ENCODE data around the gene OR2T27. TPM values are rescaled to one million over a fixed set of nuclear protein-coding genes. Genes with fewer than 3 reads are reported as not detected.

The OR2T27 gene
- total RNA-seq, 1 experiment from 2014 or later: not detected

- ChIA-PET CTCF (no interaction called here), RAD21 (ENCODE audit: low non-redundant PET in 1 of 2, low total read pairs in 2 of 2, uncharacterized antibody in 2 of 2, unreplicated experiment in 2 of 2) (no interaction called here), POLR2A (no interaction called here)
- TF ChIP-seq CTCF (IDR thresholded peaks at IDR 0.05 in 2 of 3, conservative IDR thresholded peaks at IDR 0.05 in 1 of 3; ENCODE audit: borderline replicate concordance in 1 of 3, insufficient read depth in 1 of 3, low read depth in 2 of 3, low read length in 2 of 3) (peak; percentile 38 to 59 (median 52); a peak in 5 of 6 replicates), RAD21 (IDR thresholded peaks at IDR 0.05; ENCODE audit: low read depth) (peak; percentile 67), ZBTB33 (IDR thresholded peaks at IDR 0.05; ENCODE audit: extremely low read depth, insufficient replicate concordance, low read length) (no peak)
- Histone ChIP-seq H3K9me3 (ENCODE audit: control insufficient read depth in 1 of 2, insufficient read depth in 1 of 2, low read depth in 1 of 2, low read length in 2 of 2) (no peaks in the 10 kb centered on the region), H3K4me1 (ENCODE audit: control insufficient read depth in 1 of 2, insufficient read depth in 2 of 2, low read length in 2 of 2) (no peaks in the 10 kb centered on the region), H3K4me3 (replicated peaks in 1 of 2; ENCODE audit: low read depth in 1 of 2, low read length in 2 of 2) (no peak overlapping the region), H3K9me2 (ENCODE audit: insufficient read depth) (no peaks in the 10 kb centered on the region), H3K36me3 (ENCODE audit: control insufficient read depth in 1 of 2, insufficient read depth in 2 of 2, low read length in 2 of 2) (no peaks in the 10 kb centered on the region), H3K27me3 (ENCODE audit: insufficient read depth, low read length) (no peaks in the 10 kb centered on the region), H3K79me2 (ENCODE audit: insufficient read depth, low read length) (no peaks in the 10 kb centered on the region), H4K20me1 (ENCODE audit: insufficient read depth) (no peaks in the 10 kb centered on the region), H3K9ac (ENCODE audit: low read length) (no peak overlapping the region), H3K27ac (ENCODE audit: low read depth, low read length) (no peak overlapping the region), H3K4me2 (ENCODE audit: low read length) (no peak overlapping the region), H2AFZ (ENCODE audit: low read depth, low read length, poor library complexity, severe bottlenecking) (no peak overlapping the region)
- intact Hi-C loops (cut with micrococcal nuclease): loop anchor here (1.0 to 5.0 kb wide), 2 partner anchors 65 to 185 kb away; no protein-coding TSS in a partner anchor
- BruUV-seq (replicated peaks): no TSS peak
- ATAC-seq (peak; percentile 79), DNase-seq (ENCODE audit: low read depth, low spot score) (peak; percentile 6)
Measured at GRCh38 chr1:248622570-248623001, 32.7 kb downstream of the OR2T27 start.

- ChIA-PET RAD21 (ENCODE audit: low non-redundant PET in 1 of 2, low total read pairs in 2 of 2, uncharacterized antibody in 2 of 2, unreplicated experiment in 2 of 2) (no interaction called here), CTCF (no interaction called here), POLR2A (no interaction called here)
- no TSS peak for BruUV-seq (replicated peaks)
- Histone ChIP-seq H3K79me2 (ENCODE audit: insufficient read depth, low read length) (no peaks in the 10 kb centered on the region), H4K20me1 (ENCODE audit: insufficient read depth) (no peaks in the 10 kb centered on the region), H3K27ac (ENCODE audit: low read depth, low read length) (no peak overlapping the region), H2AFZ (ENCODE audit: low read depth, low read length, poor library complexity, severe bottlenecking) (no peak overlapping the region), H3K4me2 (ENCODE audit: low read length) (no peak overlapping the region), H3K27me3 (ENCODE audit: insufficient read depth, low read length) (no peaks in the 10 kb centered on the region), H3K4me1 (ENCODE audit: control insufficient read depth in 1 of 2, insufficient read depth in 2 of 2, low read length in 2 of 2) (no peaks in the 10 kb centered on the region), H3K9ac (ENCODE audit: low read length) (no peak overlapping the region), H3K4me3 (replicated peaks in 1 of 2; ENCODE audit: low read depth in 1 of 2, low read length in 2 of 2) (no peak overlapping the region), H3K9me2 (ENCODE audit: insufficient read depth) (no peaks in the 10 kb centered on the region), H3K36me3 (ENCODE audit: control insufficient read depth in 1 of 2, insufficient read depth in 2 of 2, low read length in 2 of 2) (no peaks in the 10 kb centered on the region), H3K9me3 (ENCODE audit: control insufficient read depth in 1 of 2, insufficient read depth in 1 of 2, low read depth in 1 of 2, low read length in 2 of 2) (no peaks in the 10 kb centered on the region)
- intact Hi-C loops (cut with micrococcal nuclease): loop anchor here (1.0 to 5.0 kb wide), 2 partner anchors 66 to 186 kb away; no protein-coding TSS in a partner anchor
- DNase-seq (ENCODE audit: low read depth, low spot score): no peak
- no peak for ATAC-seq
- no peak for TF ChIP-seq YY1 (IDR thresholded peaks at IDR 0.05; ENCODE audit: extremely low read depth, insufficient replicate concordance, low read depth, low read length)
- no peak for TF ChIP-seq EZH2 (IDR thresholded peaks at IDR 0.05)
- no peak for TF ChIP-seq TCF7L2 (IDR thresholded peaks at IDR 0.05; ENCODE audit: borderline replicate concordance, extremely low read depth, insufficient read depth, insufficient read length)
- TF ChIP-seq ZBTB33 (IDR thresholded peaks at IDR 0.05; ENCODE audit: extremely low read depth, insufficient replicate concordance, low read length): no peak
- no peak for TF ChIP-seq ZNF274 (IDR thresholded peaks at IDR 0.05; ENCODE audit: low read depth, low read length)
- TF ChIP-seq SRF (IDR thresholded peaks at IDR 0.05; ENCODE audit: low read depth): no peak
- no peak for TF ChIP-seq RAD21 (IDR thresholded peaks at IDR 0.05; ENCODE audit: low read depth)
- no peak for TF ChIP-seq JUND (IDR thresholded peaks at IDR 0.05)
Measured at GRCh38 chr1:248621770-248622169, 33.6 kb downstream of the OR2T27 start.

Data from HCT116 (cell line).